Hematopoietic multipotent progenitor cell treated with erythropoietin and hydrocortisone succinate and interleukin-3 and kit ligand, for 4 days (in vitro differentiated cells): ENCODE measurements around the gene NBEAL2.

Source experiments
- DNase-seq: peaks from one replicate; pipeline ENCODE4 v3.0.0-alpha.2; 2015

Gene NBEAL2

DNA sequence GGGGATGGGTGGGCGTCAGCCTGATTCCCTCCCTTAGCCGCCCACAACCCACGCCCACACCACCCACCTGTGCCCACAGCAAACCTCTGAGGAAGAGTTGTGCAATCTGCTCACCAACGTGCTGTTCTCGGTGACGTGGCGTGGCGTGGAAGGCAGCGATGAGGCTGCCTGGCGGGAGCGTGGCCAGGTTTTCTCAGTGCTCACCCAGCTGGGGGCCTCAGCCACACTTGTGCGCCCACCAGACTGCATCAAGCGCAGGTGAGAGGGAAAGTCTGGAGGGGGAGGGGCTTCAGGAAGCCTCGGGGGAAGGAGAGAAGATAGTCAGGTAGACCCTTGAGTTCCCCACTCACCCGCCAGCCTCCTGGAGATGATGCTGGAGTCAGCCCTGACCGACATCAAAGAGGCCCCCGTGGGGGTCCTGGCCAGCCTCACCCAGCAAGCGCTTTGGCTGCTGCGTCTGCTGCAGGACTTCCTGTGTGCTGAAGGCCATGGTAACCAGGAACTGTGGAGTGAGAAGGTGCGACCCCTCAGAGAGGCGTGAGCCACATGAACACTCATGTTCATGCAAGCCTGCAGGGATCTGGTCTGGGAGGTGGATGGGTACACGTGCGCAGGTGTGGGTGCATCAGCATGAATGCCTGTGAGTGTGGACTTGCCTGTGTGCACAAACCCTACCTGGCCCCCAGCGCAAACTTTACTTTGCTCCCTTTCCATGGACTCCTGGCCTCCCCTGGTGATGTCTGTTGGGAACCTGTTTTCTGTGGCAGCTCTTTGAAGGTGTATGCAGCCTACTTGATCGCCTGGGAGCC, 21.7 kb downstream of the NBEAL2 start:
- DNase-seq: no peak

DNA sequence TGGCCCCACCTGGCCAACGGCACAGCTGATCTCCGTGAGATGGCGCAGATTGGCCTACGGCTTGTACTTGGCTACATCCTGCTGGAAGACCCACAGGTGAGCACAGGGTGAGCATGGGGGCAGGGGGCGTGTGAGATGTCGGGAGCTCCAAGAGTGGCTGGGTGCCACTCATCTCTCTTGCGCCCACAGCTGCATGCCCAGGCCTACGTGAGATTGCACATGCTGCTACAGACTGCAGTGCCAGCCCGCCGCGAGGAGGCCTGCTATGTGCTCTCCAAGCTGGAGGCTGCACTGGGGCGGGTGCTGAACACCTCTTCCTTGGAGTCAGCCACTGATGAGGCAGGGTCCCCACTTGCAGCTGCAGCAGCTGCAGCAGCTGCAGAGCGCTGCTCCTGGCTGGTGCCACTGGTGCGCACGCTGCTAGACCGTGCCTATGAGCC, 22.3 kb downstream of the NBEAL2 start:
- no peak for DNase-seq

DNA sequence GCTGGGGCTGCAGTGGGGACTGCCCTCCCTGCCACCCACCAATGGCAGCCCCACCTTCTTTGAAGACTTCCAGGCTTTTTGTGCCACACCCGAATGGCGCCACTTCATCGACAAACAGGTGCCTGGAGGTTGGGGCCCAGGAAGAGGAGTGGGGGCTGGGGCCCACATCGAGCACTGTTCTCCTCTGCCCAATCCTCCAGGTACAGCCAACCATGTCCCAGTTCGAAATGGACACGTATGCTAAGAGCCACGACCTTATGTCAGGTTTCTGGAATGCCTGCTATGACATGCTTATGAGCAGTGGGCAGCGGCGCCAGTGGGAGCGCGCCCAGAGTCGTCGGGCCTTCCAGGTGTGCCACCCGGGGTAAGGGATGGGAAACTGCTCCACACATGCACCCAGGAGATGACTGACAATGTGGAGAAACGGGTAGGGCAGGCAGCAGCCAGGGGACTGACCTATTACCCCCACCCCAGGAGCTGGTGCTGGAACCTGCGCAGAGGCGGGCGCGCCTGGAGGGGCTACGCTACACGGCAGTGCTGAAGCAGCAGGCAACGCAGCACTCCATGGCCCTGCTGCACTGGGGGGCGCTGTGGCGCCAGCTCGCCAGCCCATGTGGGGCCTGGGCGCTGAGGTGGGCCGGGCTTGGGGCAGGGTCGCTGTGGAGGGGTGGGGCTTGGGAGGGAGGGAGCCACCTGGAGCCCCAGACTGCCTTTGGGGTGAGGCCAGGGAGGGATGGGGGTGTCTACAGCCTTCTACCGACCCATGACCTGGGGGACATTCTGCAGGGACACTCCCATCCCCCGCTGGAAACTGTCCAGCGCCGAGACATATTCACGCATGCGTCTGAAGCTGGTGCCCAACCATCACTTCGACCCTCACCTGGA, 22.9 kb downstream of the NBEAL2 start:
- DNase-seq: no peak

GRCh38 chr3:47003056-47003410, 23.6 kb downstream of the NBEAL2 start:
- no peak for DNase-seq

DNA sequence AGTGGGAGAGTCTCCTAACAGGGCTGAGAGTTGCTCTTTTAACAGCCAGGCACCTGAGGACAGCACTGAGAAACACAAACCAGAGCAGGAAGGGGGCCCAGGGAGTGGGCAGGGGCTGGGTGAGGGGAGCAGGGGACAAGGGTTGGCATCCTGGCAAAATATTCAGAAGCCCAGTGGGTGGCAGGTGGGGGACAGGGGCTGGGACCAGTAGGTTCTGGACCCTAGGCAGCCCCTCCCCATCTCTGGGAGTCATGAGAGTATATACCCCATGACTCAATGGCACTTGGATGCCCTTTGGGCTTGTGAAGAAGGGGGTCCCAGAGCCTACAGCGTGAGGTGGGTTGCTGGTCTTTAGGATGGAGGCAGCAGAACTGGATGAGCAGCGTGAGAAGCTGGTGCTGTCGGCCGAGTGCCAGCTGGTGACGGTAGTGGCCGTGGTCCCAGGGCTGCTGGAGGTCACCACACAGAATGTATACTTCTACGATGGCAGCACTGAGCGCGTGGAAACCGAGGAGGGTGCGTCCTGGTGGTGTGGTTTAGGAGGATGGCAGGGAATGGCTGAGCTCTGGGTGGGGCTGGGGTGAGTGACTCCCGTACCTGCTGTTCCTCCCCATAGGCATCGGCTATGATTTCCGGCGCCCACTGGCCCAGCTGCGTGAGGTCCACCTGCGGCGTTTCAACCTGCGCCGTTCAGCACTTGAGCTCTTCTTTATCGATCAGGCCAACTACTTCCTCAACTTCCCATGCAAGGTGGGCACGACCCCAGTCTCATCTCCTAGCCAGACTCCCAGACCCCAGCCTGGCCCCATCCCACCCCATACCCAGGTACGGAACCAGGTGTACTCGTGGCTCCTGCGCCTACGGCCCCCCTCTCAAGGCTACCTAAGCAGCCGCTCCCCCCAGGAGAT, 24.2 kb downstream of the NBEAL2 start:
- no peak for DNase-seq

DNA sequence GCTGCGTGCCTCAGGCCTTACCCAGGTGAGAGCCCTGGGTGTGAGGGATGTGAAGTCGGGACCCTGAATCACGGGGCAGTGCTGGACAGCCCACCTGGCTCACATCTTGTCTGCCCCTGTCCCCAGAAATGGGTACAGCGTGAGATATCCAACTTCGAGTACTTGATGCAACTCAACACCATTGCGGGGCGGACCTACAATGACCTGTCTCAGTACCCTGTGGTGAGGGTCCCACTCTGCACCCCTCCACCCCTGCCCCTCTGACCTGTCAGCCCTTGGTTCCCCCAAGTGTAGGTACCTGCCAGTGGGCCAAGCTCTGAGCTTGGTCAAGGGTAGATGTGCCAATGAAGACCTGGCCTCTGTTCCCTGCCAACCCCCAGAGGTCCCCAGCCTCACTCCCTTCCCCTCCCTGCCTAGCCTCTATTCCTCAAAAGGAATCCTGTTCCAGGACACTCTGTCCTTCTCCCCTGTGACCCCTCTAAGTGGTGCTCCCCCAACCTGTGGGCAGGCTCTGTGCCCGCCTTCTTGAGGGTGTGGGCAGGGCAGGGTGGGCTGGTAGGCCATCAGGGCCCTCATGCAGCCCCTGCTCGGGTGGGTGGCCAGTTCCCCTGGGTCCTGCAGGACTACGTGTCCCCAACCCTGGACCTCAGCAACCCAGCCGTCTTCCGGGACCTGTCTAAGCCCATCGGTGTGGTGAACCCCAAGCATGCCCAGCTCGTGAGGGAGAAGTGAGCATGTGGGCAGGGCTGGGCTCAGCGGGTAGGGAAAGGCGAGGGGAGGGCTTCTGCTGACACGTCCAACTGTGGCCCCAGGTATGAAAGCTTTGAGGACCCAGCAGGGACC, 25.1 kb downstream of the NBEAL2 start:
- DNase-seq: no peak

DNA sequence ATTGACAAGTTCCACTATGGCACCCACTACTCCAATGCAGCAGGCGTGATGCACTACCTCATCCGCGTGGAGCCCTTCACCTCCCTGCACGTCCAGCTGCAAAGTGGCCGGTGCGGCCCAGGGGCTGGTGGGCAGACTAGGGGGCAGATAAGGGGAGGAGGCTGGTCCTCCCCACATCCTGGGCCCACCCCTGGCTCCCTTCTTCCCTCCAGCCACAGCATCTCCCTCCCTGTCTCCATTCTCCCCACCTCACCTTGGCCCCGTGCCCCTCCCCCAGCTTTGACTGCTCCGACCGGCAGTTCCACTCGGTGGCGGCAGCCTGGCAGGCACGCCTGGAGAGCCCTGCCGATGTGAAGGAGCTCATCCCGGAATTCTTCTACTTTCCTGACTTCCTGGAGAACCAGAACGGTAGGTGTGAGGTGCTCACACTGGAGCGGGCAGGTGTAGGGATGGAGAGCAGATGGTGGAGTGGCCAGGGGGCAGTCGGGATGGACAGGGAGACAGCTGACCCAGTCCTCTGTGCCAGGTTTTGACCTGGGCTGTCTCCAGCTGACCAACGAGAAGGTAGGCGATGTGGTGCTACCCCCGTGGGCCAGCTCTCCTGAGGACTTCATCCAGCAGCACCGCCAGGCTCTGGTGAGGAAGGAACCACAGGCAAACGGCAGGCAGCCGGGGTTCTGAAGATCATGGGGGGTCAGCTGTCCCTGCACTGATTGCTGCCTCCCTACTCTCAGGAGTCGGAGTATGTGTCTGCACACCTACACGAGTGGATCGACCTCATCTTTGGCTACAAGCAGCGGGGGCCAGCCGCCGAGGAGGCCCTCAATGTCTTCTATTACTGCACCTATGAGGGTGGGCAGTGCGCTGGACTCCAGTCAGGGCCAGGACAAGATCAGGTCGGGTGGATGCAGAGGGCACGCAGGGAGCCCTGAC, 26.0 kb downstream of the NBEAL2 start:
- no peak for DNase-seq

DNA sequence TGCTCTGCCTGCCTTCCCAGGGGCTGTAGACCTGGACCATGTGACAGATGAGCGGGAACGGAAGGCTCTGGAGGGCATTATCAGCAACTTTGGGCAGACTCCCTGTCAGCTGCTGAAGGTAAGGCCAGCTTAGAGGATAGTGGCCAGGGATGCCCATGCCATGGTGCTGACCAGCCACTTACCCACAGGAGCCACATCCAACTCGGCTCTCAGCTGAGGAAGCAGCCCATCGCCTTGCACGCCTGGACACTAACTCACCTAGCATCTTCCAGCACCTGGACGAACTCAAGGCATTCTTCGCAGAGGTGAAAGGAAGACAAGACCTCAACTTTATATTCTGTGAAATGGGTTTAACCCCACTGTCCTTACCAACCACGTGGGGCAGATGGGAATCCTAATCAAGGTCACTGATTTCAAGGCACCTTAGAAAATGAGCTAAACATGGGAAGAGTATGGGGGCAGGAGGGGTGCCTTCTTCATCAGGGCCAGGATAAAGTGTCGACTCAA, 26.7 kb downstream of the NBEAL2 start:
- no peak for DNase-seq

GRCh38 chr3:47007001-47007400, 27.5 kb downstream of the NBEAL2 start:
- DNase-seq: no peak

DNA sequence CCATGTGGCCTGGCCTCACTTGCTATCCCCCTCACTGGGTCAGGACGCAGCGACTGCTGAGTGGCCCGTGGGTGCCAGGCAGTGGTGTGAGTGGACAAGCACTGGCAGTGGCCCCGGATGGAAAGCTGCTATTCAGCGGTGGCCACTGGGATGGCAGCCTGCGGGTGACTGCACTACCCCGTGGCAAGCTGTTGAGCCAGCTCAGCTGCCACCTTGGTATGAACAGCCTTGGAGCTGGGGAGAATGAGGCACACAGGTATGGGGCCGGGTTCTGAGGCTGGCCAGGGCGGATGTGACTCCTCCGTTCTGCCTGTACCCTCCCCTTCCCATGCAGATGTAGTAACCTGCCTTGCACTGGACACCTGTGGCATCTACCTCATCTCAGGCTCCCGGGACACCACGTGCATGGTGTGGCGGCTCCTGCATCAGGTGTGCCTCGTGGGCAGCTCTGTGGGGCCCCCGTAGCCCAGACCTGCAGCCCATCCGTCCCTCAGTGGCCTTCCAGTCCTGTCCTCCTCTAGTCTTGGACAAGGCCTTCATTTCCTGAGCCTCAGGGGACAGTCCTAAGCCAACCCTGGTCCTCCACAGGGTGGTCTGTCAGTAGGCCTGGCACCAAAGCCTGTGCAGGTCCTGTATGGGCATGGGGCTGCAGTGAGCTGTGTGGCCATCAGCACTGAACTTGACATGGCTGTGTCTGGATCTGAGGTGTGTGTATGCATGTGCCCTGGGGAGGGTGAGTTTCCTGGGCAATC, 28.2 kb downstream of the NBEAL2 start:
- no peak for DNase-seq

DNA sequence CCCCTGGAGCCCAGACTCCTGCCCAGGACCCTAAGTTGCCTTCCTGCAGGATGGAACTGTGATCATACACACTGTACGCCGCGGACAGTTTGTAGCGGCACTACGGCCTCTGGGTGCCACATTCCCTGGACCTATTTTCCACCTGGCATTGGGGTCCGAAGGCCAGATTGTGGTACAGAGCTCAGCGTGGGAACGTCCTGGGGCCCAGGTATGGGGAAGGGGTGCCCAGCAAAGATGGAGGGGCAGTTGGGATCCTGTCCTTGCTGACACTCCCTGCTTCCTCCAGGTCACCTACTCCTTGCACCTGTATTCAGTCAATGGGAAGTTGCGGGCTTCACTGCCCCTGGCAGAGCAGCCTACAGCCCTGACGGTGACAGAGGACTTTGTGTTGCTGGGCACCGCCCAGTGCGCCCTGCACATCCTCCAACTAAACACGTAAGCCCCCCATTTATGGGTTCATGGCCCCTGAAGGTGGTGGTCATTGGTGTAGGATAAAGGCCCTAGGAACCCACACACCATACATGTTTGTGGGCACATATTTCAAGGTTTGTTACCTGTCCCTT, 28.8 kb downstream of the NBEAL2 start:
- DNase-seq: no peak

GRCh38 chr3:47008851-47009224, 29.4 kb downstream of the NBEAL2 start:
- DNase-seq: no peak

DNA sequence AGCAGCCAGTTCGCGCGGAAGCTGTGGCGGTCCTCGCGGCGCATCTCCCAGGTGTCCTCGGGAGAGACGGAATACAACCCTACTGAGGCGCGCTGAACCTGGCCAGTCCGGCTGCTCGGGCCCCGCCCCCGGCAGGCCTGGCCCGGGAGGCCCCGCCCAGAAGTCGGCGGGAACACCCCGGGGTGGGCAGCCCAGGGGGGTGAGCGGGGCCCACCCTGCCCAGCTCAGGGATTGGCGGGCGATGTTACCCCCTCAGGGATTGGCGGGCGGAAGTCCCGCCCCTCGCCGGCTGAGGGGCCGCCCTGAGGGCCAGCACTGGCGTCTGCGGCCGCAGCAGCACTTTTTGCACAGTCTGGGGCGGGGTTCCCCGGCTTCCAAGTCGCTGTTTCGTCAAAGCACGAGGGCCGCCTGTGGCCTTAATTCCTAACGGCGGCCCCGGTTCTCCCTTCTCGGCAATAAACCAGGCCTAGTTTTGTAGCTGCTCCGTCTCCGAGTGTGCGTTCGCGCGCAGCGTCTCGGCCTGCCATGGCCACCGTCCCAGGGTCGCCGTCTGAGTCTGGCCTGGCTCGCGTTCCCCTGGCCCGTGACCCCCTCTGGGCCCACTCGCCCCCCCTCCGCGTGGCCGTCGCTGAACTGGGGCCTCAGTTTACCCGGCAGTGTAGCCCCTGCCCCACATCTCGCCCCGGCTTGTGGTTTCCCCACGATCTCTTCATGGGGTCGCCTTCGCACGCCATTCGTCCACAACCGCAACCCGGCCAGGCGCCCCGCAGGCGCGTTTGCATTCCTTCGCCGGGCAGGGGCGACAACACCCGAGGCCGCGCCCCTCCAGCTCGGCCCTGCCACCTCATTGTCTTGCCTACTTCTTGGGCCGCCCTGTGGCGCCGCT, 30.0 kb downstream of the NBEAL2 start:
- peak; percentile 97 for DNase-seq

- no peak for DNase-seq
Observed at GRCh38 chr3:47010111-47010712, 30.7 kb downstream of the NBEAL2 start.

GRCh38 chr3:47010910-47011309, 31.4 kb downstream of the NBEAL2 start:
- no peak for DNase-seq

- no peak for DNase-seq
Observed at GRCh38 chr3:47011371-47011770, 31.9 kb downstream of the NBEAL2 start.

DNA sequence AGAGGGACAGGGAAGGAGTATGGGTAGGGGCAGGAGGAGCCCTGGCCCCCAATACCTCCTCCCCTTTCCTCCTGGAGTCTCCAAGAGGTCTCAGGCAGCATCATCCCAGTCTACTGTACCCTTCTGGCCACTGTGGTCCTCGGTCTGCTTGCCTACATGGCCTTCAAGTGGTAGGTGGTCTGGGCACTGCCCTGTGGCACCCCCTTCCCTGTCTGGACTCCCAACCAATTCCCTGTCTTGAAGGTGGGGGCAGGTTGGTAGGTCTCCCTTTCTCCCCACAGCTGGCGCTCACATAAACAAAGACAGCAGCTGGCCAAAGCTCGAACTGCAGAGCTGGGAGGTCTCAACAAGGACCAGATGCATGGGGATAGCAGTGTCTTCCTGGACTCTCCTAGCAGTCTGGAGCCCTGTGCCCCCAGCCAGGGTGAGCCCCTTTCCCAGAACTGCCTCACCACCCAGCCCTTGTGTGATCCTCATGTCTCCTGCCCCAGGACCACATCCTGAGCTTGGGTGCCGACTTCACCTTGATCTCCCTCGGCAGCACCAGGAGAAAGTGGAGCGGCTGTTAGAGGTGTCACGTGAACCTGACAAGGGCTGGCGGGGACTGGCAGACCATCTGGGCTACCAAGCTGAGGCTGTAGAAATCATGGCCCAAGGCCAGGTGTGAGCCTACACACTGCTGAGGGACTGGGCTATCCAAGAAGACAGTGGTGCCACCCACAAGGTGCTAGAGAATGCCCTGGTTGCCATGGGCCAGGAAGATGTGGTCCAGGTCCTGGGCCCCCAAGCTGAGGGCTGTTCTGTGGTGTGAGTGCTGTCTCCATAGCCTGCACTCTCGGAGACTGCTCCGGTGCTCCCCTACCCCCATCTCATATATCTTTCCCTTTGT, 33.1 kb downstream of the NBEAL2 start:
- DNase-seq: no peak
